GM12878 (cell line): ENCODE measurements around the gene NPR1. TPM values are rescaled to one million over a fixed set of nuclear protein-coding genes. Genes with fewer than 3 reads are reported as not detected.
A peak's percentile ranks its signal among the peaks of the same experiment; 100 is the strongest.

Experiments used
- ATAC-seq: fragments of 200-7000 bp; cut with Tn5 transposase; 3 replicates; pipeline ENCODE4 v1.9.1; 2020; ENCODE audit warnings: mild to moderate bottlenecking, moderate library complexity
- BruUV-seq: library from RNA; stranded (reverse); fragments of 400-500 nt; replicated peaks from 2 replicates; lab custom pipeline; 2021; lab: Mats Ljungman, UMichigan
- CTCF ChIA-PET: fragments of 300-600 bp; sonication (Branson Sonifier 250); formaldehyde crosslinking; extraction: SDS; loops from one replicate; lab custom pipeline; 2021; ENCODE audit warnings: inconsistent platforms; lab: Yijun Ruan, JAX
- POLR2A ChIA-PET: fragments of 350-600 bp; formaldehyde crosslinking; extraction: SDS; loops from one replicate; lab custom pipeline; 2021; ENCODE audit warnings: inconsistent platforms; lab: Charles Lee
- RAD21 ChIA-PET: fragments of 300-600 bp; sonication (Branson Sonifier 250); formaldehyde crosslinking; loops from one replicate; lab custom pipeline; 2023; ENCODE audit warnings: antibody characterized with exemption; ENCODE audit not compliant: unreplicated experiment; lab: Charles Lee
- SMC1A ChIA-PET: fragments of 300-600 bp; sonication (Branson Sonifier 250); formaldehyde crosslinking; loops from one replicate; lab custom pipeline; 2023; ENCODE audit not compliant: unreplicated experiment, uncharacterized antibody; lab: Charles Lee
- DNase-seq: peaks from one replicate; pipeline ENCODE4 v3.0.0-alpha.2; 2011; ENCODE audit warnings: low read depth, low spot score
- FAIRE-seq: peaks from 3 replicates; lab custom pipeline; 2011; peaks lifted over from hg19 to GRCh38; lab: Jason Lieb, UNC
- H2AFZ ChIP-seq: 2 replicates; pipeline ENCODE4 v1.6.0; 2011; ENCODE audit warnings: low read depth, low read length, control low read depth; ENCODE audit not compliant: control insufficient read depth
- H3K27ac ChIP-seq: 2 replicates; pipeline ENCODE4 v1.5.1; 2011; ENCODE audit warnings: control low read depth; ENCODE audit not compliant: control insufficient read depth, insufficient read depth
- H3K27me3 ChIP-seq, 2 experiments: replicated peaks in 1 of 2; 2 replicates each; pipeline versions ENCODE4 v1.6.0 to v1.6.1; 2011; ENCODE audit warnings: low read length in 1 of 2; ENCODE audit not compliant: control insufficient read depth in 2 of 2, insufficient read depth in 2 of 2
- H3K36me3 ChIP-seq, 2 experiments: 2 replicates each; pipeline ENCODE4 v1.5.1; 2011; ENCODE audit warnings: low read length in 1 of 2; ENCODE audit not compliant: control insufficient read depth in 2 of 2, insufficient read depth in 2 of 2
- H3K4me1 ChIP-seq: 2 replicates; pipeline ENCODE4 v1.6.1; 2011; ENCODE audit warnings: mild to moderate bottlenecking, low read length, moderate library complexity, mixed read lengths; ENCODE audit not compliant: control insufficient read depth, insufficient read depth
- H3K4me2 ChIP-seq: 2 replicates; pipeline ENCODE4 v1.6.0; 2011; ENCODE audit warnings: control low read depth; ENCODE audit not compliant: control insufficient read depth, insufficient read depth
- H3K4me3 ChIP-seq: fragments of 200-600 bp; sonication (generic); 2 replicates; pipeline ENCODE4 v1.5.1; 2016
- H3K79me2 ChIP-seq: 2 replicates; pipeline ENCODE4 v1.6.0; 2011; ENCODE audit warnings: low read length; ENCODE audit not compliant: control insufficient read depth, insufficient read depth
- H3K9ac ChIP-seq: 2 replicates; pipeline ENCODE4 v1.8.0; 2011; ENCODE audit warnings: low read length, control low read depth, mixed read lengths; ENCODE audit not compliant: control insufficient read depth, insufficient read depth
- H3K9me3 ChIP-seq: replicated peaks from 3 replicates; pipeline ENCODE4 v1.5.1; 2011; ENCODE audit warnings: mild to moderate bottlenecking, low read length; ENCODE audit not compliant: control insufficient read depth, insufficient read depth
- H4K20me1 ChIP-seq: 2 replicates; pipeline ENCODE4 v1.6.0; 2011; ENCODE audit not compliant: control insufficient read depth, insufficient read depth
- ETV6 ChIP-seq, 2 experiments: fragments of 450-650 bp in 1 of 2; IDR thresholded peaks in 1 of 2; conservative IDR thresholded peaks in 1 of 2; 2 replicates each; pipeline ENCODE4 v1.6.1; 2014; ENCODE audit warnings: antibody characterized with exemption in 1 of 2, borderline replicate concordance in 1 of 2, low read depth in 1 of 2, mild to moderate bottlenecking in 1 of 2, moderate library complexity in 1 of 2
- RB1 ChIP-seq: fragments of 450-650 bp; formaldehyde crosslinking; IDR thresholded peaks from 2 replicates; pipeline ENCODE4 v1.6.1; 2017; ENCODE audit warnings: mild to moderate bottlenecking, borderline replicate concordance
- WGBS: methylation state at CpG from one replicate; pipeline ENCODE4 v1.1.6; 2016; ENCODE audit warnings: low lambda C conversion rate; ENCODE audit not compliant: insufficient replicate concordance, insufficient coverage; ENCODE audit errors: missing lambda C conversion rate; 5-methylcytosine and 5-hydroxymethylcytosine counted together
- in situ Hi-C: fragments of 300-500 bp; cut with MboI; formaldehyde crosslinking; loops from 9 replicates; pipeline ENCODE4 v1.14.3; 2018; ENCODE audit warnings: mixed read lengths
- intact Hi-C: fragments of 100-400 bp; cut with micrococcal nuclease; formaldehyde crosslinking; loops from one replicate; pipeline ENCODE4 v1.14.2; 2022; ENCODE audit not compliant: unreplicated experiment
- polyA plus RNA-seq, 11 experiments: library from polyadenylated mRNA; depleted of rRNA in 4 of 11; unstranded in 6 of 11; stranded (reverse) in 5 of 11; fragments of >200 nt; fragmentation: Nextera tagmentation in 4 of 11; fragmentation: Illumina TruSeq in 1 of 11; extraction: Ambion mirVana in 4 of 11; extraction: Trizol in 1 of 11; gene quantifications; 1 replicate in 1 of 11; 2 replicates in 10 of 11; pipeline versions ENCODE4 v1.2.1 to v1.2.3, GENCODE V29; 2011 to 2016; ENCODE audit warnings: inconsistent platforms in 2 of 11, missing spikeins in 2 of 11, low read depth in 1 of 11
- total RNA-seq, 4 experiments: library from RNA; depleted of rRNA in 3 of 4; stranded (reverse); fragments of >200 nt in 3 of 4; fragmentation: Illumina TruSeq in 1 of 4; extraction: Trizol in 1 of 4; gene quantifications; 2 replicates each; pipeline versions ENCODE4 v1.2.1 to v1.2.3, GENCODE V29; 2013 to 2021

The NPR1 gene
- total and polyA plus RNA-seq, 10 of the 15 experiments (the other 5 are each of a cell fraction or from before 2014, with no cell fraction given) = 0.09 to 2.1 (median 0.28) TPM; not detected in 1

GRCh38 chr1:153698020-153698922 is 19.8 kb downstream of the NPR1 start:
- intact Hi-C loops = no loop called here
- Histone ChIP-seq H3K4me1 (peaks cover 4% of the 10 kb centered on the region), H2AFZ (peak overlapping the region; percentile 72), H3K9ac (peak overlapping the region; percentile 20; the same call in 1 of the 2 replicates), H3K79me2 (no peaks in the 10 kb centered on the region), H3K36me3 (no peaks in the 10 kb centered on the region), H3K27ac (no peak overlapping the region), H3K27me3 (no peaks in the 10 kb centered on the region), H3K4me2 (peak overlapping the region; percentile 33; the same call in 1 of the 2 replicates), H4K20me1 (no peaks in the 10 kb centered on the region), H3K4me3 (no peak overlapping the region), H3K9me3 (no peaks in the 10 kb centered on the region)
- ChIA-PET POLR2A (interaction anchor here (0.6 to 1.3 kb wide), 2 partner anchors 28 to 1275 kb away, joined by 3 to 4 read pairs; no protein-coding TSS in a partner anchor), SMC1A (no interaction called here), CTCF (no interaction called here), RAD21 (interaction anchor here (0.7 to 1.0 kb wide), 2 partner anchors 28 to 44 kb away, joined by 3 read pairs; no protein-coding TSS in a partner anchor)
- WGBS = 42% methylated on average over 29 of the region's 29 CpGs
- DNase-seq (no peak), ATAC-seq (peak; percentile 31; the same call in 2 of the 3 replicates), FAIRE-seq (no peak)
- no TSS peak for BruUV-seq
- in situ Hi-C loops = no loop called here
- TF ChIP-seq ETV6 (conservative IDR thresholded peaks at IDR 0.05 in 1 of 2, IDR thresholded peaks at IDR 0.05 in 1 of 2; ENCODE audit: borderline replicate concordance in 1 of 2, low read depth in 1 of 2) = no peak
- no peak for TF ChIP-seq RB1
